OCI-LY1 (cell line): Measurements from ENCODE around the gene CROCC.

ENCODE experiments used
- EZH2 ChIP-seq: fragments of 200-600 bp; sonication (generic), shearing (Covaris generic); IDR thresholded peaks from 2 replicates; pipeline ENCODE4 v1.8.0; 2017; ENCODE audit warnings: borderline replicate concordance, mixed run types, mild to moderate bottlenecking, antibody characterized with exemption, low read length, moderate library complexity, mixed read lengths
- TF ChIP-seq, protein P1 (sequence below): fragments of 200-600 bp; sonication (generic), shearing (Covaris generic); IDR thresholded peaks from 2 replicates; pipeline ENCODE4 v1.5.1; 2017; ENCODE audit warnings: mild to moderate bottlenecking, antibody characterized with exemption, low read length, moderate library complexity, mixed read lengths

GRCh38 chr1:16977377-16977776, 55.6 kb downstream of the CROCC start:
- TF ChIP-seq, protein P1, sequence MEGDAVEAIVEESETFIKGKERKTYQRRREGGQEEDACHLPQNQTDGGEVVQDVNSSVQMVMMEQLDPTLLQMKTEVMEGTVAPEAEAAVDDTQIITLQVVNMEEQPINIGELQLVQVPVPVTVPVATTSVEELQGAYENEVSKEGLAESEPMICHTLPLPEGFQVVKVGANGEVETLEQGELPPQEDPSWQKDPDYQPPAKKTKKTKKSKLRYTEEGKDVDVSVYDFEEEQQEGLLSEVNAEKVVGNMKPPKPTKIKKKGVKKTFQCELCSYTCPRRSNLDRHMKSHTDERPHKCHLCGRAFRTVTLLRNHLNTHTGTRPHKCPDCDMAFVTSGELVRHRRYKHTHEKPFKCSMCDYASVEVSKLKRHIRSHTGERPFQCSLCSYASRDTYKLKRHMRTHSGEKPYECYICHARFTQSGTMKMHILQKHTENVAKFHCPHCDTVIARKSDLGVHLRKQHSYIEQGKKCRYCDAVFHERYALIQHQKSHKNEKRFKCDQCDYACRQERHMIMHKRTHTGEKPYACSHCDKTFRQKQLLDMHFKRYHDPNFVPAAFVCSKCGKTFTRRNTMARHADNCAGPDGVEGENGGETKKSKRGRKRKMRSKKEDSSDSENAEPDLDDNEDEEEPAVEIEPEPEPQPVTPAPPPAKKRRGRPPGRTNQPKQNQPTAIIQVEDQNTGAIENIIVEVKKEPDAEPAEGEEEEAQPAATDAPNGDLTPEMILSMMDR: no peak
- TF ChIP-seq EZH2: no peak
